Epithelial cell of esophagus (primary cell): ENCODE data around the gene METAP1.

ENCODE experiments used
- DNase-seq: peaks from one replicate; pipeline ENCODE4 v3.0.0; 2010; ENCODE audit warnings: low read depth
- H3K4me3 ChIP-seq: 2 replicates; pipeline ENCODE4 v1.5.1; 2011; ENCODE audit warnings: mild to moderate bottlenecking, low read length, control low read depth
- TF ChIP-seq, protein P1 (sequence below): IDR thresholded peaks from 2 replicates; pipeline ENCODE4 v1.5.1; 2011; ENCODE audit warnings: low read depth, mild to moderate bottlenecking, low read length, control low read depth, inconsistent platforms; ENCODE audit not compliant: insufficient read depth; ENCODE audit errors: missing control alignments

Gene METAP1

DNA sequence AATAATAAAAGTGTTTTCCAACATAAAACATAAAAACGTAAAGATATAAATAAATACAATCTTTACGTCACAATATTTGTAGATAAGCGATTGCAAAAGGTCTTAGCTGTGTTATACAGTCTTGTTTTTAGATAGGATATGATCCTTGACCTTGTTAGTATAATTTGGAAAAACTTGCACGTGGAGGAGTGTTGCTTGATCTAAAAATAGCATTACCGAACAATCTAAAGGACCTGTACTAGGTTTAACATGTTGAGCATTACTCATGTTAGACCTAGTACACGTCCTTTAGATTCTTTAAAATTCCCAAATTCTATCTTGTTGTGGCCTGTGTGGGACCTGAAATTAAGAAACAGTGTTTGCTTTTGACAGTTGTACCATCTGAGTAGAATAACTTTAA, 1.6 kb downstream of the METAP1 start:
- peak; percentile 39 for DNase-seq
- H3K4me3 ChIP-seq: peak overlapping the region; percentile 84
- TF ChIP-seq, protein P1, sequence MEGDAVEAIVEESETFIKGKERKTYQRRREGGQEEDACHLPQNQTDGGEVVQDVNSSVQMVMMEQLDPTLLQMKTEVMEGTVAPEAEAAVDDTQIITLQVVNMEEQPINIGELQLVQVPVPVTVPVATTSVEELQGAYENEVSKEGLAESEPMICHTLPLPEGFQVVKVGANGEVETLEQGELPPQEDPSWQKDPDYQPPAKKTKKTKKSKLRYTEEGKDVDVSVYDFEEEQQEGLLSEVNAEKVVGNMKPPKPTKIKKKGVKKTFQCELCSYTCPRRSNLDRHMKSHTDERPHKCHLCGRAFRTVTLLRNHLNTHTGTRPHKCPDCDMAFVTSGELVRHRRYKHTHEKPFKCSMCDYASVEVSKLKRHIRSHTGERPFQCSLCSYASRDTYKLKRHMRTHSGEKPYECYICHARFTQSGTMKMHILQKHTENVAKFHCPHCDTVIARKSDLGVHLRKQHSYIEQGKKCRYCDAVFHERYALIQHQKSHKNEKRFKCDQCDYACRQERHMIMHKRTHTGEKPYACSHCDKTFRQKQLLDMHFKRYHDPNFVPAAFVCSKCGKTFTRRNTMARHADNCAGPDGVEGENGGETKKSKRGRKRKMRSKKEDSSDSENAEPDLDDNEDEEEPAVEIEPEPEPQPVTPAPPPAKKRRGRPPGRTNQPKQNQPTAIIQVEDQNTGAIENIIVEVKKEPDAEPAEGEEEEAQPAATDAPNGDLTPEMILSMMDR: no peak

DNA sequence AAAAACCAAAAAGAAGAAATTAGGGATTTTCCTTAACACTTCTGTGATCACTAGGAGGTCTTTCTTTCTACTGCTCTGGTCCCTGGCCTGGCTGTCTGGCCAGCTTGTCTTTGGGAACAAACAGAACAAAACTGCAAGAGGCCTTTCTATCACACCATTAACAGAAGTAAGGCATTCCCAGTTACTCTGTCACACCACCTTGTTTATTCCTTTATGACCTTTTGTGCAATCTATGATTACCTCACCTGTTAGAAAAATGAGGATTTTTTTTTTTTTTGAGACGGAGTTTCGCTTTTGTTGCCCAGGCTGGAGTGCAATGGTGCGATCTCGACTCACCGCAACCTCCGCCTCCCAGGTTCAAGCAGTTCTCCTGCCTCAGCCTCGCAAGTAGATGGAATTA, 3.0 kb downstream of the METAP1 start:
- no peak for DNase-seq
- no peak overlapping the region for H3K4me3 ChIP-seq
- TF ChIP-seq, protein P1: no peak

DNA sequence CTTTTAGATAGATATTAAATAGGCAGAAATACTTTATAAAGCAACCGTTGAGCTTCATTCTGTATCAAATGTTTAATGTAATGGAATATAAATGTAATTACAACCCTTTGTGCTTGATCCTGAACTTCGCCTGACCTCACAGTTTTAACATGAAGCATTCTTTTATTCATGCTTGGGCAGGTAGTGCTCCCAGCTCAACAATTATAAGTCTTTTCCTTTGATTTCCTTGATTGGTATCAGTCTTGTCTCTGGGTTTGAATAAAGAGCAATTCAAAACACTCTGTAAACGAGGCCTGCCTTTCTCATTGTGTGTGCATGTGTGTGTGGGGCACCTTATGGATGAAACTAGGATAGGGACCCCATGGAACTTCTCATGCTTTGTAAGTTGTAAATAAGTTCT, 6.8 kb downstream of the METAP1 start:
- TF ChIP-seq, protein P1: no peak
- H3K4me3 ChIP-seq: no peak overlapping the region
- DNase-seq: peak; percentile 34

- DNase-seq: peak; percentile 61
- H3K4me3 ChIP-seq: no peak overlapping the region
- TF ChIP-seq, protein P1: no peak
Observed at GRCh38 chr4:99008051-99008450, 12.5 kb downstream of the METAP1 start.

DNA sequence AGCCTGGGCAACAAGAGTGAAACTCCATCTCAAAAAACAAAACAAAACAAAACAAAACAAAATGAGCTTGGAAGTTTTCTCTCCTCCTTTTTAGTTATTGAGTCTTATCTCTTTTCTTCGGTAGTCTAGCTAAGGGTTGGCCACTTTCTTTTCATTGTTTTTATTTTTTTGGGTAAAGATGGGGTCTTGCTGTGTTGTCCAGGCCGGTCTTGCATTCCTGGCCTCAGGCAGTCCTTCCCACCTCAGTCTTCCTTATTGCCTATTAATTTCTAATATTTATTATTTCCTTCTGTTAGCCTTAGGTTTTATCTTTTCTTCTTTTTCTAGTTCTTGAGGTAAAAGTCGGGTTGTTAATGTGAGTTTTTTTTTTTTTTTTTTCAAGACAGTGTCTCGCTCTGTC, 16.4 kb downstream of the METAP1 start:
- TF ChIP-seq, protein P1: no peak

DNA sequence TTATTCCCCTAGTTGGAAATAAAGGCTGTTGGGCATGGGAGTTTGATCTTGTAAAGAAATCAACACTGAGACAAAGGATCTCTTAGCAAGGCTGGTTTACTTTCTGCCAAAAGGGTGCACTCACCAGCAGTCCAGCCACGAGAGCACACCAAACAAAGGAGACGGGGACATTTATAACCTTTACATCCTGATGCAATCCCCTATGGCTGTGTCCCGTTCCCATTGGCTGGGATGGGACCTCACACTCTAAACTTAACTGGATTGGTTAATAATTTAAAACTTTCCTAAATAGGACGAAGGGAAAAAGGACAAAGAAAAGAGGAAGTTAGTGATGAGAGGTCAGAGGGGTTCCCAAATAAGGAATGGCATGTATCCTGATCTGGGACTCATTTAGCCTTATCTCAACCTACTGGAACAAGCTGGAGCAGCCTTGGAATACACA, 17.9 kb downstream of the METAP1 start:
- DNase-seq: no peak
- TF ChIP-seq, protein P1: no peak
- no peak overlapping the region for H3K4me3 ChIP-seq

More for the DNA sequence above, 16.4 kb downstream of the METAP1 start:
- no peak for DNase-seq
- H3K4me3 ChIP-seq: no peak overlapping the region

DNA sequence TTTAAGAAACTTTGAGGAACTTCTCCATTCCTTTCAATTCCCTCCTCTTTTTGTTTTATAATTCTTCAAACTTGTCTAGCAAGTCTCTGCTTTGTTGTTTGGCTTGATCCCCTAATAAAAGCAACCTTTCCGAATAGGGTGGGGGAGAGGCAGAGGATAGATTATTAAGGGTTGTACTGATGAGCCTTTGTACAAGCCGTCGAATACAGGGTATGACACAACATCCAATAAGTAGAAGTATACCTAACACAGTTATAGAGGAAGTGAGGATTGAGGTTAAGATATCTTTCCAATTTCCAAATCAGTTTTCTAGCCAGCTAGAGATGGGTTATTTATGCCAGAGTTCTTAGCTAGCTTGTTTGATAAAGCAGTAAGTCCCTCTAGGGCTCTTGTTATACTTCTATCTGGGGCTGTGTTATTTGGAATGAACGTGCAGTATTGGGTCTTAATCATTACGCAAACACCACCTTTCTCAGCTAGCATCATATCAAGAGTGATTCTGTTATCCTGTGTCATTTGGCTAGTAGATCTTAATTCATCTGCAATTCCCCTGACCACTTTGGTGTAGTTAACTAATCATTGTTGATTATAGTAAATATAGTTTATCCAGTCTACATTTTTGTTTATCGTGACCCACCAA, 18.5 kb downstream of the METAP1 start:
- DNase-seq: no peak
- TF ChIP-seq, protein P1: no peak
- no peak overlapping the region for H3K4me3 ChIP-seq
